NCI-H69 (cell line): ENCODE results near the gene RNF113B.

Experiments used
- DNase-seq: peaks from one replicate; lab custom pipeline; 2025; lab: John Stamatoyannopoulos, UW

RNF113B gene

GRCh38 chr13:98176777-98177608 is at the start of gene RNF113B:
Gene RNF113B (minus strand): TSS chr13:98177269. CDS start chr13:98177236, 33 bp downstream.
- no peak for DNase-seq

- DNase-seq, result no peak
These were observed 49.4 kb upstream of the RNF113B start for GRCh38 chr13:98226496-98226895.

- no peak for DNase-seq
These were observed 48.2 kb upstream of the RNF113B start for GRCh38 chr13:98225036-98225940.

- no peak for DNase-seq
These were observed 47.5 kb upstream of the RNF113B start for GRCh38 chr13:98224557-98224956.

- peak; percentile 63 for DNase-seq
These were observed 46.7 kb upstream of the RNF113B start for GRCh38 chr13:98223741-98224140.

GRCh38 chr13:98222816-98223215 is 45.7 kb upstream of the RNF113B start:
- no peak for DNase-seq

DNA sequence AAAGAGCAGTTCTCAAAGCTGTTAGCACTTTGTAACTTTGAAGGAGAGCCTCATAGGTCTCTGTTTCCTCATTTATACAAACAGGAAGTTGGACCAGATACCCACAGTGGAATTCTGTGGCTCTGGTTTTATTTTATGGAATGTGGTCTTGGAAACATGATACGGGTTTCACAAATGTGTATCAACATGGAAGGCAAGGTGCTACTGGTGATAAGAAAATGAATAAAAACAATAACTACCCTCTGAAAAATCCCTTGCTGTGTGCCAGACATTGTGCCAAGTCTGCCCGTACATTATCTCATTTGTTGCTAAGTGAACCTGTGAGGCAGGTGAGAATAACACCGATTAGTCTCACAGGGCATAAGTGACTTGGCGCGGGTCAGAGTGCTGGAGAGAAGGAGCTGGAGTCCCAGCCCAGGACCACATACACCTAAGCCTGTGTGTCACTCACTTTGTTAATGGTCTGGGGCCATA is 45.0 kb upstream of the RNF113B start:
- DNase-seq, result peak; percentile 37

DNA sequence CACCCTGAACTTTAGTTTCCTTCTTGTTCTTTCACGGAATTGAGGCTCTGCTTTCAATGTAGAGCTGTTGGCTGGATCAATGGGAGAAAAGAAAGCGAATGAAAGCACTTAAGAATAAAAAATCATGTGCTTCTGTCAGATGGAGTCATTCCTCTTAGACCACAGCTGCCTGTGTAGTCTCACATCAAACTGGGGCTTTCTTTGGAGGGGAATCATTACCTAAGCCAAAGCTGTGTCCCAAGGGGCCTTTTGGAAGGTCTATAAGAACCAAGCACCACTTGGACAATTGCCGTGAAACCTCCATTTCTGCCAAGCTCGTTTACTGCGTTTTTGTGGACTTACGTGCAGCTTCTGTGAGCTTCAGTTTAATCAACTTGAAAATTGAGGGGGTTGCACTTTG is 44.2 kb upstream of the RNF113B start:
- DNase-seq, result peak; percentile 23

GRCh38 chr13:98220271-98220791 is 43.3 kb upstream of the RNF113B start:
- no peak for DNase-seq

DNA sequence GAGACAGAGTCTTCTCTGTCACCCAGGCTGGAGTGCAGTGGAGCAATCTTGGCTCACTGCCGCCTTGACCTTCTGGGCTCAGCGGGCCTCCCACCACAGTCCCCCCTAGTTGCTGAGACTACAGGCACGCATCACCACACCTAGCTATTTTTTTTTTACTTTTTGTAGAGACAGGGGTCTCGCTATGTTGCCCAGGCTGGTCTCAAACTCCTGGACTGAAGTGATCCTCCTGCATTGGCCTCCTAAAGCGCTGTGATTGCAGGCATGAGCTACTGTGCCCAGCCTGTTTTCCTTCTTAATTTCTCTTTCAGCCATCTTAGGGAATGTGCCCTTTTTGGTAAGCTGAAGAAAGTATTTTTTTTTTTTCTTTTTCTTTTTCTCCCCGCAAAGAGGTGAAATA is 42.6 kb upstream of the RNF113B start:
- DNase-seq, result no peak

- DNase-seq, result no peak
These were observed 40.5 kb upstream of the RNF113B start for GRCh38 chr13:98217597-98217996.

DNA sequence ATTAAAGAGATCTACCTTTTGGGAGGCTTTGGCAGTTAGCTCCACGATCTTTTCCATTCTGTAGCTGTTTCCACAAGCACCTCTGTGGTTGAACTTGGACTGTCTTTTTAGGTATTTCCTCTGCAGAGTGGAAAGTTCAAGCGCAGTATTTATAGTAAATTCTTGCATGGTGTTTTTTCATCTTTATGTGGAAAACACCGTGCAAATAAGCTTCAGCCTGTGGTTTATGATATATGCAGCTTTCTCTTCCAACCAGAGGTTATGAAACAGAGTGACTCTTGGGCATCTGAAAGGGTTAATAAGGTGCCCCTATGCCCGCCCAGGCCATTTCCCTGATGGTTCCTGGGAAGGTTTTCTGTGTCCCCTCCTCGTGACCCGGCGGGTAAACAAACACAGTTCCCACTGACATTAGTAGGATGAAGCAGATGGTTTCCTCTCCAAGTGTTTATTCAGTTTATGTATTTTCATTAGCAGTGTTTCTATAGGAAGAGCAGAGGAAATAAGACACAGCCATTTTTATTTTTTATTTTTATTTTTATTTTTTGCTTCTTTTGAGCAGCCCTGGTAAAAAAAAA is 39.7 kb upstream of the RNF113B start:
- peak; percentile 90 for DNase-seq

DNA sequence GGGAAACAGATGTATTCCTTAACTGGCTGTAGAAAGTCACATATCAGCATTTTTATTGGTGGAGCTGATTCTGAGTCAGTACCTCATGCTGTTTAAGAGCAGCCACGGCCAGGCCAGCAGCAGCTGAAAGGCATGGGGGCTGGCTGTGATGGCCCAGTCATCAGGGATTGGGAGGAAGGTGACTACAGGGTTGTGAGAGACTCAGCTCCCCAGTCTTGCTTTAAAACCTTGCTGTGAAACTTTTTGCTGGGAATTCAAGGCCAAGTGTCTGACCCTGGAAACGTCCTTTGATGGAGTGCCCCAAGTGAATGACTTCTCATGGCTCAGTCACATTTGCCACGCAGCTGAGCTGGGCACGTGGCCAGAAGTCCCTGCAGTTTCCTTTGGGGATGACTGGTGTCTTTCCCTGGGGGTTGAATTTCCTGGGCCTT is 39.1 kb upstream of the RNF113B start:
- peak; percentile 74 for DNase-seq

GRCh38 chr13:98215508-98215907 is 38.4 kb upstream of the RNF113B start:
- DNase-seq, result no peak

GRCh38 chr13:98214707-98215106 is 37.6 kb upstream of the RNF113B start:
- no peak for DNase-seq

- DNase-seq, result peak; percentile 63
These were observed 37.1 kb upstream of the RNF113B start for GRCh38 chr13:98214008-98214643.

- no peak for DNase-seq
These were observed 36.3 kb upstream of the RNF113B start for GRCh38 chr13:98213354-98213753.

DNA sequence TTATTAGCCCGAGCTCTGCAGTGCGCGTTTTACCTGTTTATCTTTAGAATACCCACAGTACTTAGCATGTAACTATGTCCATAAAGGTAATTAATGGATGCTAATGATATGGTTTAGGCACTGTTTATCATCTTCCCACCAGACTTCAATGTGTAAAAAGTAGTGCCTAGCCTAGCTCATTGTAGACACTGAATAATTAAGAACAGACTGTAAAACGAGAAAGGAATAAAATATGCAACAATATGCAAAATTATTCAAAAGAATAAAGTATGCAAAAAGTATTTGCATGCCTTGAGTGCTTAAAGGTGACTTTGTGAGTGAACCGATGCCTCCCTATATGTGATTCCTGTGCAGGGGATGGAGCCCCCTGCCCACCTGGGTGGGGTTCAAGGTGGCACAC is 35.7 kb upstream of the RNF113B start:
- DNase-seq, result peak; percentile 23

DNA sequence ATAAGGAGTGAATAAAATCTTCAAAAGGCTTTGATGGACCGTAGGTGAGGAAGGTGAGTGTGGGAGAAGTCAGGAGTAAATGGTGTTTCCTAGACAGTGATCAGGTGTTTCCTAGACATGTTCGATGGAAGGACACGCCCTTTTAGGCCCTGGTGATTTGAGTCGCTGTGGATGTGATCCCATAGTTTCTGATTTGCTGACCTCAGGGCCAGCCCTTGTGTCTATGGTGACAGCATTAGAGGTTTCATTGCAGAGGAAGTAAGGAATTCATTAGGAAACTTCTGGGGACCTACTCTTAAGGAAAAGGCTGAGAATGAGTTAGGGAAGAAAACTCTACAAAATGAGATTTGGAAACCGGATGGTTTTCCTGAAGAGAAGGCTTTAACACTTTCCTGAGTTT is 31.5 kb upstream of the RNF113B start:
- DNase-seq, result no peak

DNA sequence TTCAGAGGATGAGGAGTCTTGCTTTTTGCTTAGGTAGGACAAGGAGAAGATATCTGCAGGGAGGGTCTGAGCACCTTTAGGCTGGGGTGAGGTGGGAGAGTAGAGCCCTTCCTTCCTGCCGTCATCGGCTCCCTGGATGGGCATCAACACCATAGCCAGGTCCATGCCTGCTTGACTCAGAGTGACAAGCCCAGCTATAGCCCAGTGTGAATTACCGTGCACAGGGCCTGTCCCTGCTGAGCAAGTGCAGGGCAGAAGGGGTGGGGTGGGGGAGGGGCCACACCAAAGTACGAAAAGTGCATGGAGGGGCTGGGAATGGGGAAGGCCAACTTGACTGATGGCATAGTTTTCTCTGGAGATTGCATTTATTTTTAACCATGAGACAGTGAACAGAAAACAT is 30.3 kb upstream of the RNF113B start:
- no peak for DNase-seq

DNA sequence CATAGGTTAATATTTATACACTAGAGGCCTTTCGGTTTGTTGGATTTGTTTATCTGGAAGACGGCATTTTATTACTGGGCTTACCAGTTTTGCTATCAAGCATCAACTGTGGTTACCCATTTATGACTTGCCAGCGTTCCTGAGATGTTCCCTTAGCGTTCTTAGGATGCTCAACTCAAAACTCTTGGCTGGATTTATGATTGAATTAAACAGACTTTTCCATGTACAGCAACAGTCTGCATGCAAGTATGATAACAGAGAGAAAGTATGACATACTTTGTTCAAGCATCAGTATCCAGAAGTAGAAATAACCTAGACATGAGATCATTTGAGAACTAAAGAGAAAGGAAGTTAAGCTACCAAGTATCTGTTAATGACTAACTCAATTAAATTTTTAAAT is 29.9 kb upstream of the RNF113B start:
- DNase-seq, result no peak

- DNase-seq, result no peak
These were observed 27.5 kb upstream of the RNF113B start for GRCh38 chr13:98204546-98204945.
